Measurements from ENCODE around the gene PRKCB.

DNA sequence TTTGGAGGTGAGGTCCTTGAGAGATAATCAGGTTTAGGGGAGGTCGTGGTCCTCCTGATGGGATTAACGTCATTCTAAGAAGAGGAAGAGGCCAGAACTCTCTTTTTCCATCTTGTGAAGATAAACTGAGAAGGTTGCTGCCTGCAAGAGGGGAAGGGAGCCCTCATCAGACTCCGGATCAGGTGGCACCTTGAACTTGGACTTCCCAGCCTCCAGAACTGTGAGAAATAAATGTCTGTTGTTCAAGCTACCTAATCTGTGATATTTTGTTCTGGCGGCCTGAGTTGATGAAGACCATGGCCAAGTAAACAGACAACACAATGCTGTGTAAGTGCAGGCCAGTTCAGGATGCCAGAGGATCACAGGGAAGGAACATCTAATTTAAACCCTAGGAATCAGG, 10.9 kb upstream of the PRKCB start:
- TF ChIP-seq, protein P1, sequence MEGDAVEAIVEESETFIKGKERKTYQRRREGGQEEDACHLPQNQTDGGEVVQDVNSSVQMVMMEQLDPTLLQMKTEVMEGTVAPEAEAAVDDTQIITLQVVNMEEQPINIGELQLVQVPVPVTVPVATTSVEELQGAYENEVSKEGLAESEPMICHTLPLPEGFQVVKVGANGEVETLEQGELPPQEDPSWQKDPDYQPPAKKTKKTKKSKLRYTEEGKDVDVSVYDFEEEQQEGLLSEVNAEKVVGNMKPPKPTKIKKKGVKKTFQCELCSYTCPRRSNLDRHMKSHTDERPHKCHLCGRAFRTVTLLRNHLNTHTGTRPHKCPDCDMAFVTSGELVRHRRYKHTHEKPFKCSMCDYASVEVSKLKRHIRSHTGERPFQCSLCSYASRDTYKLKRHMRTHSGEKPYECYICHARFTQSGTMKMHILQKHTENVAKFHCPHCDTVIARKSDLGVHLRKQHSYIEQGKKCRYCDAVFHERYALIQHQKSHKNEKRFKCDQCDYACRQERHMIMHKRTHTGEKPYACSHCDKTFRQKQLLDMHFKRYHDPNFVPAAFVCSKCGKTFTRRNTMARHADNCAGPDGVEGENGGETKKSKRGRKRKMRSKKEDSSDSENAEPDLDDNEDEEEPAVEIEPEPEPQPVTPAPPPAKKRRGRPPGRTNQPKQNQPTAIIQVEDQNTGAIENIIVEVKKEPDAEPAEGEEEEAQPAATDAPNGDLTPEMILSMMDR (IDR thresholded peaks at IDR 0.05 in 4 of 5, conservative IDR thresholded peaks at IDR 0.05 in 1 of 5): no peak
- TF ChIP-seq POLR2A (IDR thresholded peaks at IDR 0.05): no peak

All from gastrocnemius medialis (tissue), 4 donors.